ENCODE measurements around the gene BRD3.

Gene BRD3

DNA sequence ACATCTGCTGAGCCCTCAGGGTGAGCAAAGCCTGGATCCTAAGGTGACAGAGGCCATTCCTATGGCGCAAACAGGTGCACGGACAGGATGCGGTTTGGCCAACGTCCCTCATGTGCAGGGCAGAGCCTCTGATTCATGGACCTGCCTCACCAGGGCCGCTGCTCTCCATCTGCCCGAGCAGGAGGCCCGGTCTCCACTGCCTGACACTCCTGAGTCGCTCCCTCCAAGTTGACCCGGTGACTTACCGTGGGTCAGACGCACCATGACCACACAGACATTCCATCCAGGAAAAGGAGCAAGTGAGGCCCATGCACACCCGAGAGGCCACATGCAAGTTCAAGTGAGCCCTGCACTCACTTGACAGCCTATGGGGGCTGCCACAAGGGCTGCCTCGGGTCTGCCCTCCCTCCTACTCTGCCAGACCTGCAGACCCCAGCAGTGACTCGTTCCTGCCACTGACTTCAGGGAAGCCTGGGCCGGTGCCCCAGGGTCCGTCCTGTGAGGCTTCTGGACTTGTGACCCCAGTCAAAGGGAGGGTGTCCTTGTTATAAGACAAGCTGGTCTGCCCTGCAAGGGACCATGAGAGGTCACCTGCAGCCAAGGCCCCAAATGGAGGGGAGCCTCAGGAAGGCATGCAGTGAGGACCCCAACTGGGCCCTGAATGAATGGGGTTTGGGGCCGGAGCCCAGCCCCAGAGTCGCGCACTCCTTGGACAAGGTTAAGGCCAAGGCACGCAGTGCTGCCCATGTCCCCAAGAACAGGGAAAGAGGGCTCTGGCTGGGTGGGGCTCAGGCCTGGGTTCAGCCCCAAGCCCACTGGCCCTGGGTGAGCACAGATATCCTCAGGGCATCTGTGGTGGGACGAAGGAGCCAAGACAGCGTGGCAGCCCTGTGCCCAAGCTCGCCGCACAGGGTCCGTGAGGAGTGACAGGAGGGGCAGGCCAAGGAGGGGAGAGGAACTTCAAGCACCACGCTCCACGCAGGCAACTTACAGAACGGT is 32.5 kb downstream of the BRD3 start:
- H3K9ac ChIP-seq, result no peak overlapping the region
- TF ChIP-seq Cebpa-rat (IDR thresholded peaks at IDR 0.05), result no peak
- H3K4me3 ChIP-seq, result no peak overlapping the region
- H3K27ac ChIP-seq, result no peak overlapping the region
- no peaks in the 10 kb centered on the region for H3K4me1 ChIP-seq
- peaks cover 92 to 100% (median 99%) of the 10 kb centered on the region in 11 experiments for H3K36me3 ChIP-seq
- H3K9me3 ChIP-seq (replicated peaks in 1 of 11), result peaks cover 0 to 10% (median 0%) of the 10 kb centered on the region in 11 experiments; a peak in 1 of 22 replicates
- peaks cover 0 to 71% (median 23%) of the 10 kb centered on the region in 11 experiments; a peak in 15 of 22 replicates for H4K20me1 ChIP-seq
- no peak overlapping the region for H3K4me2 ChIP-seq
- no peaks in the 10 kb centered on the region for H3K27me3 ChIP-seq

DNA sequence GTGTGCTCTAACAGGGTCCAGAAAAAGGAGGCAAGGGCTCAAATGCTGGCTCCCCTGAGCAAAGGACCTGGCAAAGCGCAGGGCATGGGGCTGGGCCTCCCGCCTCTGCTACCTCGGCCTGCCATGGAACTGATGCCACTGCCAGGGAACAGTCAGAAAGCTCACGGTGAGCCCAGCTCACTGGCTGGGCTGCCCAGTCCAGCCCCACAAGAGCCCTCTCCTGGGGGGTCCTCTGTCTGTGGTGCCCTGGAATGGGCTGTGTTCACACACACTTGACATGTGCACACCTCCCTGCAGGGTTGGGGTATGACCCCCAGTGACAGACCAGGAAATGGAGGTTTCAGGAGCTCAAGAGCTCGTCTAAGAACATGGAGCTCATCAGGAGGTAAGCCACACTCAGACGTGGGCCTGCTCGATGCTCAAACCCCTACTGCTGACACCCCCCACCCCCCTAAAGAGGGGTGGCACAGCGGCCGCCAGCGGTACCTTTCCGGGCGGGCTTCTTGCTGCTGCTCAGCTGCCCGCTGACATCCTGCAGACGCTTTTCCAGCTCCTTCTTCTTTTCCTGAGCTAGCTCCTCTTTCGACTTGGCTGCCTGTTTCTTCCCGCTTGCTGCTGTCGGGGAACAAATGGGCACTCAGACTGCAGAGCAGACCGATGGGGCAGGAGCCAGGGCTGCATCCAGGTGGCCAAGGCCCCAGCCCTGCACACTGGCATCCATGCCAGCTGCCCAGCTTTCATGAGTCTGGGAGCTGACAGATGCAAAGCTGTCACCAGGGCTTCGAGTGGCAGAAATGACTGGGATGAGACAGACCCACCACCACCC is 33.4 kb downstream of the BRD3 start:
- Histone ChIP-seq H4K20me1 (peaks cover 0 to 71% (median 26%) of the 10 kb centered on the region in 11 experiments; a peak in 15 of 22 replicates), H3K27me3 (no peaks in the 10 kb centered on the region), H3K9me3 (replicated peaks in 1 of 11) (peaks cover 0 to 10% (median 0%) of the 10 kb centered on the region in 11 experiments; a peak in 1 of 22 replicates), H3K4me2 (no peak overlapping the region), H3K27ac (no peak overlapping the region), H3K36me3 (peaks cover 89 to 100% (median 96%) of the 10 kb centered on the region in 11 experiments), H3K9ac (no peak overlapping the region), H3K4me1 (peaks cover 0 to 2% (median 0%) of the 10 kb centered on the region in 10 experiments; a peak in 3 of 20 replicates), H3K4me3 (no peak overlapping the region)
- no peak for TF ChIP-seq Cebpa-rat (IDR thresholded peaks at IDR 0.05)

DNA sequence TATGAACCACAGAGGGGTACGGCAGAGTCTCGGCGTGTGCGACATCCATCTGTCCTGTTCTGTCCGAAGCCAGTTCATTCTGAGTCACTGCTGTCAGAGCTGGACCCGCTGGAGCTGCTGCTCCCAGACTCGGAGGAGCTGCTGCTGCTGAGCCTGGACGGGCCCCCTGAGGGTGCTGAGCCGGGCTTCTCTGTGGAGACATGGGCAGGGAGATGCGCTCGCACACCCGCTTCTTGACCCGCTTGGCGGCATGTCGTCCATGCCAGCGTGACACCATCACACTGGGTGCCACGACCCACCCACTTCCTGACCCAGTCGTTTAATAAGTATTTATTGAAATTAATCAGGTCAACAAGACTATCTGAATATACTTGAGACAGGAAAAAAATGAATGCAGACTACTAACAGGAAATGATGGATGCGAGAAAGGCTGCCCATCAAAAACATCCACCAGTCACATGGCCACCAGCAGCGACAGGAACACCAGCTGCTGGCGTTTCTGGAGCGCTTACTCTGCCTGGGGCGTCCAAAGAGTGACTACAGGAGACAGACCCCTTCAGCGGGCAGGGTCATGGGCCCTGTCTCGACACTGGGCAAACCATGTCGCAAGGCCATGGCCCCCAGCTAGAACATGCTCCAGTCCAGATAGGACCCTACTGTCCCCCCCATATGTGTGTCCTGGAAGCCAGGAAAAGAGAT is 34.2 kb downstream of the BRD3 start:
- no peak for TF ChIP-seq Cebpa-rat (IDR thresholded peaks at IDR 0.05)

DNA sequence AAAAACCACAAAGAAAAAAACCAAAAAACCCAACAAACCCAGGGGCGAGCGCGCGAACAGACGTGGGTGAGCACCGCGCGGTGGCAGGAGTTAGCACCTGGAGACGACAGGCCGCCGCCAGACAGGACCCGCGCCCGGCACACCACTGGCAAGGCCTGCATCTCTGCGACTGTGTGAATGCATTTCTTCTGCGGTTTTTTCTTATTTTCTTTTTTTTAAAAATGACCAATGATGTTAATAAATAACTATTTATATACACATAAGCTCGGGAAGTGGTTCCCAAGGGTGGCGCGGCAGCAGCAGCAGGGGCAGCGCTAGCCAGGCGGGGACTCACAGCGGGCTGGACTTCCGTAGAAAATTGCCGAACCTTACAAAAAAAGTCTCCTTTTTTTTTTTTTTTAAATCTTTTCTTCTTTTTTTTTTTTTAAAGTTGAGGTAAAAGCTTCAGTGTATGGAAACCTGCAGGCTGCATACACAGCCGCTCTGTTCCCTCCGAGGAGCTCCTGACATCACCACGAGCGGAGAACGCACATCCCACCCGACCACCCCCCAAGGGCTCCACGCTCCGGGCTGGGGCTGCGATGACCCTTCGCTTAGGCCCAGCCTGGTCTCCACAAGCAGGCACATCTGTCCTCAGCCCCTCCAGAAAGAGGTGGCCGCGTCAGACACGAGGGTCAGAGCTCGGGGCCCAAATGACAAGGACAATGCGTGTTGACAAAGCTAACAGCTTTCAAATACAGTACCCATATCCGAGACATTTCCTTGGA is 35.2 kb downstream of the BRD3 start:
- Histone ChIP-seq H3K4me2 (no peak overlapping the region), H3K4me3 (no peak overlapping the region), H3K27ac (no peak overlapping the region), H4K20me1 (peaks cover 0 to 73% (median 35%) of the 10 kb centered on the region in 11 experiments; a peak in 16 of 22 replicates), H3K36me3 (peaks cover 81 to 99% (median 90%) of the 10 kb centered on the region in 11 experiments), H3K4me1 (peaks cover 0 to 9% (median 0%) of the 10 kb centered on the region in 10 experiments; a peak in 4 of 20 replicates), H3K9ac (no peak overlapping the region), H3K9me3 (replicated peaks in 1 of 11) (0 out of 22 replicates have a peak, but pooled peaks cover 0 to under 1% (median 0%) of the 10 kb centered on the region in 11 experiments), H3K27me3 (no peaks in the 10 kb centered on the region)
- TF ChIP-seq Cebpa-rat (IDR thresholded peaks at IDR 0.05), result no peak

More for the DNA sequence above, 34.2 kb downstream of the BRD3 start:
- peaks cover 89 to 100% (median 94%) of the 10 kb centered on the region in 11 experiments for H3K36me3 ChIP-seq
- H3K9me3 ChIP-seq (replicated peaks in 1 of 11), result peaks cover 0 to 10% (median 0%) of the 10 kb centered on the region in 11 experiments; a peak in 1 of 22 replicates
- H3K4me2 ChIP-seq, result no peak overlapping the region
- no peak overlapping the region for H3K27ac ChIP-seq
- no peak overlapping the region for H3K9ac ChIP-seq
- H3K27me3 ChIP-seq, result no peaks in the 10 kb centered on the region
- H3K4me1 ChIP-seq, result peaks cover 0 to 9% (median 0%) of the 10 kb centered on the region in 10 experiments; a peak in 4 of 20 replicates
- H4K20me1 ChIP-seq, result peaks cover 0 to 71% (median 33%) of the 10 kb centered on the region in 11 experiments; a peak in 16 of 22 replicates
- no peak overlapping the region for H3K4me3 ChIP-seq

DNA sequence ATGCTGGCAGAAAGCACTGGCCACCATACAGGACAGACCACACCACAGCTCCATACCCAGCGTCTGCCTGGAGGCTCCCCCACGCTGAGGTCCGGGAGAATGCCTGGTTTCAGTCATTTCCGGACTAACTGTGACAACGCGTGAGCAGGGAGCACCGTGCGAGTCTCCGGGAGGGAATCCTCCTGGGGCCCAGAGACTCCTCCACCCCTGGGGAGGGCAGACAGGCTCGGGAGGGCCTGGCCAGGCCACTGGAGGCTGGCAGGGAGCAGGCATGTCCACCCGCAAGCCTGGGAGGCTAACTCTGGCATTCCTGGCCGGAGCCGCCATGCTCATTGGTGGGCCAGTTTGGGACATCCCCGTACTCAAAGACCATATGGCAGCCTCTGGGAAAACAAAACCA is 36.0 kb downstream of the BRD3 start:
- no peaks in the 10 kb centered on the region for H3K27me3 ChIP-seq

DNA sequence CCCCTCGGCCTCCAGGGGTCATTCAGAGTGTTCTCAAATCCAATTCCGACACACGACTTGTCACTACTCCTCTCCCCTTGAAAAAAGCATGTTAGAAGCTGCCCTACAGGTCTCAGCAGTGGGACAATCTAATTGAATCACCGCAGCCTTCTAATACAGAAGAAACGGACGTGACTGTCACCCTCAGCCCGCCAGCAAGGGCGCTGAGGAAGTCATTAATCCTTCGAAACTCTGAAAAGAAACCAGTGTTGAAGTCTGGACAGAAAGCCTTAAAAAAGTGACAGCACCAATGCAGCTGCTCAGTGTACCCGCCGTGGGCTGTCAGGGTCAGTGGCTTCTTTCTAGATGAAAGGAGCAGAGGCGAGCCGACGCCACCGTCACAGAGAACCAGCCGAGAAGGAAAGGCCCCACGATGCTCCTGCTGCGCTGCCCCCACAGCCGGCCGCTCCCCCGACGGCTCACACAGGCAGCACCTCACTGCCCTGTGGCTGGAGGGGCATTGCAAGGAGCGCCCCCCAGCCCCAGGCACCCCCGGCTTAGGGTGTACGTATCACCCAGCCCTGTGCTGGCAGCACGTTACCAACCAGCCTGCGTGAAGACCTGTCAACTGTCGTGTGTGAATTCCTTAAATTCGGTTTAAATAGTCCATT is 36.9 kb downstream of the BRD3 start:
- no peak for TF ChIP-seq Cebpa-rat (IDR thresholded peaks at IDR 0.05)
- no peak overlapping the region for H3K4me3 ChIP-seq
- H3K27me3 ChIP-seq, result no peaks in the 10 kb centered on the region
- H3K27ac ChIP-seq, result no peak overlapping the region
- peaks cover 8 to 19% (median 14%) of the 10 kb centered on the region in 10 experiments for H3K4me1 ChIP-seq
- no peak overlapping the region for H3K4me2 ChIP-seq
- H3K9ac ChIP-seq, result no peak overlapping the region
- peaks cover 67 to 95% (median 80%) of the 10 kb centered on the region in 11 experiments for H3K36me3 ChIP-seq
- H3K9me3 ChIP-seq (replicated peaks in 1 of 11), result no peaks in the 10 kb centered on the region
- peaks cover 0 to 80% (median 49%) of the 10 kb centered on the region in 11 experiments; a peak in 18 of 22 replicates for H4K20me1 ChIP-seq

More for the DNA sequence above, 36.0 kb downstream of the BRD3 start:
- Histone ChIP-seq H3K4me3 (no peak overlapping the region), H3K27ac (no peak overlapping the region), H3K4me2 (no peak overlapping the region), H4K20me1 (peaks cover 0 to 80% (median 42%) of the 10 kb centered on the region in 11 experiments; a peak in 17 of 22 replicates), H3K36me3 (peaks cover 75 to 99% (median 87%) of the 10 kb centered on the region in 11 experiments), H3K9ac (no peak overlapping the region), H3K4me1 (peaks cover 0 to 10% (median 6%) of the 10 kb centered on the region in 10 experiments; a peak in 16 of 20 replicates), H3K9me3 (replicated peaks in 1 of 11) (no peaks in the 10 kb centered on the region)
- no peak for TF ChIP-seq Cebpa-rat (IDR thresholded peaks at IDR 0.05)

Measured in BLaER1 treated with 17β-estradiol and CSF1 and Interleukin-3, amounts not matched to agents 10 nM and 100 nM (cell line).